Peyer's patch (tissue), 4 donors: ENCODE results near the gene SLC25A29.

Experiments used
- POLR2A ChIP-seq, 2 donors: fragments of 450-650 bp; IDR thresholded peaks; one replicate each; pipeline ENCODE4 v1.5.1; 2017; ENCODE audit warnings: antibody characterized with exemption in 2 of 2, mild to moderate bottlenecking in 2 of 2, moderate library complexity in 2 of 2
- TF ChIP-seq, protein P1 (sequence below), 6 experiments: fragments of 450-650 bp in 4 of 6; fragments of 200-600 bp in 2 of 6; sonication (generic) in 1 of 6; IDR thresholded peaks; one replicate each; pipeline ENCODE4 v1.5.1; 2017 to 2019; ENCODE audit warnings: antibody characterized with exemption in 6 of 6, mild to moderate bottlenecking in 3 of 6, moderate library complexity in 1 of 6

DNA sequence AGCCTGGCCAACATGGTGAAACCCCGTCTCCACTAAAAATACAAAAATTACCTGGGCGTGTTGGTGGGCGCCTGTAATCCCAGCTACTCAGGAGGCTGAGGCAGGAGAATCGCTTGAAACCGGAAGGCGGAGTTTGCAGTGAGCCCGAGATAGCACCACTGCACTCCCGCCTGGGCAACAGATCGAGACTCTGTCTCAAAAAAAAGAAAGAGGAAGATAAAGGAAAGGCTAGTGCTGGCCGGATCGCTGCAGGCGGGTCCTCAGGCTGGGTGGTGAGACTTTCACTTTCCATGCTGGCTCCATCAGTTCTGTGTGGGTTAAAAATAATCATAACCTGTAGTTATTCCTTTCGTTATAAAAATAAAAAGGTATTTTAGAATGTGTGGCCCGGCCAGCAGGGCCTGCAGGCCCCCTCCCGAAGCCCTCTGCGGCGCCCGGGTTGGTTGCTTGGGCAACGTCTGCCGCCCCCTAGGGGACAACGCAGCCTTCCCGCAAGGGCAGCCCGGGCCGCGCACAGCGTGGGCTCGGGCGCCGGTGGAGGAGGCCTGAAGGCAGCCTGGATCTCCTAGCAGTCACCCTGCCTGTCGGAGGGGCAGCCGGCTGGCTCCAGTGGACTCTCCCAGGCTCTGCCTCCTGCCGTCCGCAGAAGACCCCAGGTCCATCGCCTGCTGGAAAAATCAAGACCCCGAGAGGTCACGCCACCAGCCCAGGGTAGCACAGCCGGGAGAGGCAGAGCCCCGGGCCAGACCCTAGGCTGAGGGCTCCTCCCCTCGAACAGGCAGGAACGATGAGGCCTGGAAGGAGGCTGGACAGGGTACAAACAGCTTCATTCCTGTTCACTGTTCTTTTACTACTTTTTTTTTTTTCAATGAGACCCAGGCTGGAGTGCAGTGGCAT lies 11.9 kb upstream of the SLC25A29 start:
- no peak for TF ChIP-seq POLR2A (IDR thresholded peaks at IDR 0.05)
- TF ChIP-seq, protein P1, sequence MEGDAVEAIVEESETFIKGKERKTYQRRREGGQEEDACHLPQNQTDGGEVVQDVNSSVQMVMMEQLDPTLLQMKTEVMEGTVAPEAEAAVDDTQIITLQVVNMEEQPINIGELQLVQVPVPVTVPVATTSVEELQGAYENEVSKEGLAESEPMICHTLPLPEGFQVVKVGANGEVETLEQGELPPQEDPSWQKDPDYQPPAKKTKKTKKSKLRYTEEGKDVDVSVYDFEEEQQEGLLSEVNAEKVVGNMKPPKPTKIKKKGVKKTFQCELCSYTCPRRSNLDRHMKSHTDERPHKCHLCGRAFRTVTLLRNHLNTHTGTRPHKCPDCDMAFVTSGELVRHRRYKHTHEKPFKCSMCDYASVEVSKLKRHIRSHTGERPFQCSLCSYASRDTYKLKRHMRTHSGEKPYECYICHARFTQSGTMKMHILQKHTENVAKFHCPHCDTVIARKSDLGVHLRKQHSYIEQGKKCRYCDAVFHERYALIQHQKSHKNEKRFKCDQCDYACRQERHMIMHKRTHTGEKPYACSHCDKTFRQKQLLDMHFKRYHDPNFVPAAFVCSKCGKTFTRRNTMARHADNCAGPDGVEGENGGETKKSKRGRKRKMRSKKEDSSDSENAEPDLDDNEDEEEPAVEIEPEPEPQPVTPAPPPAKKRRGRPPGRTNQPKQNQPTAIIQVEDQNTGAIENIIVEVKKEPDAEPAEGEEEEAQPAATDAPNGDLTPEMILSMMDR (IDR thresholded peaks at IDR 0.05) = peak; percentile 61 to 89 (median 76)
